C1 segment of cervical spinal cord (tissue), 14 donors: ENCODE results near the gene HTR3C.

Source experiments
- DNase-seq, 14 donors: peaks; one replicate each; lab custom pipeline; 2025; lab: John Stamatoyannopoulos, UW

The HTR3C gene

DNA sequence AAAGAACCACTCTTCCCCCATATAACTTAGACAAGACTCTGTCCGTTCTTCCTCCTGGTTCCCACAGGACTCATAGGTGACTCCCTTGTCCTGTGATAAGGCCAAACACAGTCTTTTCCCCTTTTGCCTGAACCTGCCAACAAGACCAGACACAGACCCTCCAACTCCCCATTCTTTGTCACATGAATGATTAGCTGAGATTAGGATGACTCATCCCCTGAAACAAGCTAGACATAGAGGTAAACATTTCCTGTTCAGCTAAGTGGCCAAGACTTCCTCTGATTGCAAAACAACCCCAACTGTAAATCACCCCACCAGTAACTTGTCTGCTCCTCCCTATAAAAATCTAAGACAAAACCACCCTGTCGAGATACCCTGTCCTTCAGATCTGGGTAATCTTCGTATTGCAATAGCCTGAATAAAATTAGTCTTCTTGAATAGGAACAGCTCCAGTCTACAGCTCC lies 32.6 kb downstream of the HTR3C start:
- DNase-seq = no peak

DNA sequence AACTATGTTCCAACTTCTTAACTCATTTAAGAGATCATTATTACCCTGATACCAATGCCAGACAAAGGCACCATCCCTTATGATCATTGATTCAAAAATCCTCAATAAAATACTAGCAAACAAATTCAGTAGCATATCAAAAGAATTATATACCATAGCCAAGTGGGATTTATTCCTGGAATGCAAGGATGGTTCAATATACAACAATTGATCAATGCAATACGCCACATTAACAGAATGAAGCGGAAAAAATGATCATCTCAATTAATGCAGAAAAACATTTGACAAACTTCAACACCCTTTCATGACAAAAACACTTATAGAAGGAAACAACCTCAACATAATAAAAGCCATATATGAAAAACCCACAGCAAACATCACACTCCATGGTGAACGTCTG lies 39.4 kb downstream of the HTR3C start:
- no peak for DNase-seq

DNA sequence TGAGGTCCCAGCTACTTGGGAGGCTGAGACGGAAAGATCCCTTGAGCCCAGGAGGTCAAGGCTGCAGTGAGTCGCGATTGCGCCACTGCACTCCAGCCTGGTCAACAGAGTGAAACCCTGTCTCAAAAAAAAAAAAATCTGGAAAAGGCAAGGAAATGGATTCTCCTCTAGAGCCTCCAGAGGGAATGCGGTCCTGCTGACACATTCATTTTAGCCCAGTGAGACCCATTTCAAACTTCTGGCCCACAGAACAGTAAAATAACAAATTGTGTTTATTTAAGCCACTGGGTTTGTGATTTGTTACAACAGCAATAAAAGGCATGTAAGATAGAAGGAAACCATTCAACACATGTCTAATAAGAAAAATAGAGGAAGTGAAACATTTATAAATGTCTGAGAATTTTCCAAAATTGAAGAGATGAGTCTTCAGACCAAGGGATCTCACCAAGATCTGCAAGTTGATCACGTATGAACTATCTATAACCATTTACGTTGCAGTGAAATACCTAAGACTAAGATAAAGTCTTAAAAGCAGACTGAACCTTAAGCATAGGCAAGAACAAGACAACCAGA lies 44.0 kb downstream of the HTR3C start, which contains the start of gene HTR3E:
HTR3E (plus strand) TSS at position 254 of the 573 bp plus-strand sequence. CDS start 466 bp downstream, outside the sequence.
- no peak for DNase-seq

DNA sequence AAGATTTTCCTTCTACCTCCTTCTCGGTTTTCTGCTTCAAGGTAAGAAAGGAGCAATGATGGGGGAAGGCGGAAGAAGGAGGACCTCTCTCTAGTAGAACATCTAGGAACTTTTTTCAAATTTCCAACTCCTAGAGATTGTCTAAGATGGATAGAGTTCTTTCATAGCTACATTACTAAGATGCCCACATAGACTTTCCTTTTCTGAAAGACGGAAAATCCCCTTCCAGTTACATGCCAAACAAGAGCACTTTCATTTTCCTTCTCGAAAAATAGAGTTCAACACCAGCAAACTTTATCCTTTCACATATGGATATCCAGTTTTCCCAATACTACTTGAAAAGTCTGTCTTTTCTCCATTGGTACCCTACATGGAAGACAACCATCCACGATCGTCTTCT lies 44.7 kb downstream of the HTR3C start:
- DNase-seq = no peak

DNA sequence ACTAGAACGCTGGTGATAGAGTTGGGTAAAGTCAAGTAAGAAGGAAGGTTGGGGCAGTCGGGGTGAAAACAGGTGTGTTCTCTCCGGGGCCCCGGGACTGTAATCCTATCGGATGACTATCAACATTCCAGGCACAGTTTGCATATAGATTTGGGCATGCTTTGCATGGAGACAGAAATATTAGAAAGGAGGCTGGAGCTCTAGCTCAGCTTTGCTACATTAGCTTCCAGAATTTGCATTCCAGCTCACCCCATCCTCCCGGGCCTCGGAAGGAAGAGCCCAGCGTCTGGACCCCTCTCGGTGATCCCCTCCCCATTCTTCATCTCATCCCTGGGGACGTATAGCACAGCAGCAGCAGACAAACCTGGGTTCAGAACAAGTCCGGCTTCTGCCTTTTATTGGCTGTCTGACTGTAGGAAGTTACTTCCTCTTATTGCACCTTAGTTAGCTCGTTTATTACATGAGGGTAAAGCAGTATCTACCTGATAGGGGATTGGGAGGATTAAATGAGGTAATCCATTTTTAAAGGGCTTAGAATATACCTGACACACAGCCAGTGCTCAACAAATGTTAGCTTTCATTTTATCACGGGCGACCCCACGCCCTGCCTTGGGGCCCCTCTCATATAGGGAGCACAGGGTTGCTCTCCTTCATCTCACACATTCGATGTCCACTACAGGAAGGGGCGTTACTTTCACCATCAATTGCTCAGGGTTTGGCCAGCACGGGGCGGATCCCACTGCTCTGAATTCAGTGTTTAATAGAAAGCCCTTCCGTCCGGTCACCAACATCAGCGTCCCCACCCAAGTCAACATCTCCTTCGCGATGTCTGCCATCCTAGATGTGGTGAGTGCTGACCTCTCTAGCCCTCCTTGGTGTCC lies 47.2 kb downstream of the HTR3C start:
- no peak for DNase-seq
